HG03565 (cell line): ENCODE measurements around the gene SLC26A3.

ENCODE experiments used
- ATAC-seq: cut with Tn5 transposase; IDR thresholded peaks from one replicate; pipeline ENCODE4 v1.9.1; 2021; ENCODE audit warnings: mild to moderate bottlenecking, moderate library complexity; ENCODE audit not compliant: unreplicated experiment

SLC26A3 gene

DNA sequence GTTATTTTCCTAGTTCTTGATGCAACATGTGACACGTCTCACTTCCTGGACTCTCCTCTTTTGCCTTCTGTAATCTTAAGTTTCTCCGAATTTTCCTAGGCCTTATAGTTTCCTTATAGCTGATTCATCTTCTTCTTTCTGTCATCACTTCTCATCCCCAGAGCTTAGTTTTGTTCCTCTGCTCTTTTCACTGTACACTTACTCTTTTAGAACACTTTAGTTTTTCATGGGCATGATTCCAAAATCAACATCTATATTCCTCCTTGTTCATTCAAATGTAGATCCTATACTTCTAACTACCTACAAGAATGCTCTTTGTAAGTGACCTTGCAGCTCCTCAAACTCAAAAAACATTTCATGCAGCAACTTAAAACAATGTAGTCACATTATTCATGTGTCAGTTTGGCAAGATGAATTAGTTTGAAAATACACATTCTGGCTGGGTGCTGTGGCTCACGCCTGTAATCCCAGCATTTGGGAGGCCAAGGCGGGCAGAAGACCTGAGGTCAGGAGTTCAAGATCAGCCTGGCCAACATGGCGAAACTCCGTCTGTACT lies 13.1 kb upstream of the SLC26A3 start:
- ATAC-seq: no peak

DNA sequence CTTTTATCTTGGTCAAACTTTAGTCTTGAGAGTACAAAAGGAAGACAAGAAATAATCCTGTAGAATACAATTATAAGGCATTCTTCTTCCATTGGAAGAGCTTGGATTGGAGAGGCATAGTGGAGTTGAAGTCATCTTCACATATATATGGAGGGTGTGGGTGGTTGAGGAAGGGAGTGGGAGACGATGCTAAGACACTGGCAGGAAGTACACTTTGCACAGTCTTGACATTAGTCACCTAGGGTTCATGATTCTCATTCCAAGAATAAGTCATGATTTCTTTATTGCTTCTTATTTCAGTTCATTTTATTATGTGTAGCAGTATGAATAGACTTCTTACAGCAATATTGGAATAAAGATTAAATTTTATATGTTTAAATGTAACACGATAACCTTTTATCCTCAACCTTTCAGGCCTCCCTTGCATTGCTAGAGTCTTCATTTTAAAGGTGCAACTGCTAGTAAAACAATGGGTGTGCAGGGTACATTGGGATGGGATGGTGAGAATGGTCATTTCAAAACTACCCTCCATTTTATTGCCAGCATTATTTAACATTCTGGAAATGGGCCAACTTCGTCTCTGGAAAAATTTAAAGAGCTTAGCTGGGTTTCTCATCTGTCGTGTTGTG lies 12.3 kb upstream of the SLC26A3 start:
- no peak for ATAC-seq

DNA sequence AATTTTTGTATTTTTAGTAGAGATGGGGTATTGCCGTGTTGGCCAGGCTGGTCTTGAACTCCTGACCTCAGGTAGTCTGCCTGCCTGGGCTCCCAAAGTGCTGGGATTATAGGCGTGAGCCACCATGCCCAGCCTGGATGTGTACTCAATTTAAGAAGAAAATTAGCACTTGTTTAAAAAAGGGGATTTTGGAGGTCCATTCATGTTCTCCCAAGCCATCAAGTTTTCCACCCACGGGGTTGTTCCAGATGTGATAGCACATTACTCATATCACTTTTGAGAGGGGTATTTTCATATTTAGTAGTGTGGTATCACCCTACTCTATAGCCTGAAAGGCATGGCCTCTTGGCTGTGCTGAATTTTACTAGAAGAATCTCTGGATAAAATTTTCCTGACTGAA lies 10.5 kb upstream of the SLC26A3 start:
- ATAC-seq: no peak

DNA sequence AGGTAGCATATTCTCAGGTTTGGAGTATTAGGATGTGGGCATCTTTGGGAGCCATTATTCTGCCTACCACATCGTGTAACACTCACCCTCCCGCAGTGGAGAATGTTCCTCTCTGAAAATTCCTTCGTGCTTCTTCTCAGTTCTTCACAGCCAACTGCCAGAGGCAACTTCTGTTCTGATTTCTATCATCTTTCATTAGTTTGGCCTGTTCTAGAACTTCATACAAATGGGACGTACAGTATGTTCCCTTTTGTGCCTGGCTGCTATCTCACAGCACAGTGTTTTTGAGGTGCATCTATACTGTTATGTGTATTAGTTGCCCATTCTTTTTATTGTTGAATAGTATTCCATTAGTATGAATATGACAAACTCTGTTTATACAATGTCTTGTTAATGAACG lies 8.9 kb upstream of the SLC26A3 start:
- ATAC-seq: no peak

DNA sequence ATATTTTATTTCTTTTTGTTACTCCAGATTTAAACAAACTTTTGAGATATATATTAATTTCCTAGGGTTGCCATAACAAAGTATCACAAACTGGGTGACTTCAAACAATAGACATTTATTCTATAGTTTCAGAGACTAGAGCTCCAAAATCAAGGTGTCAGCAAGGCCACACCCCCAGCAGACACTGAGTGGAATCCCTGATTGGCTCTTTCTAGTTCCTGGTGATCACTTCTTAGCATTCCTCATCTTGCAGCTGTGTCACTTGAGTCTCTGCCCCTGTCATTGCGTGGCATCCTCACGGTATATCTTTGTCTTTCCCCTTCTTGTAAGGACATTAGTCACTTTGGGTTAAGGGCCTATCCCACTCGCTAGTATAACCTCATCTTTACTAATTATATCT lies 7.6 kb upstream of the SLC26A3 start:
- no peak for ATAC-seq

DNA sequence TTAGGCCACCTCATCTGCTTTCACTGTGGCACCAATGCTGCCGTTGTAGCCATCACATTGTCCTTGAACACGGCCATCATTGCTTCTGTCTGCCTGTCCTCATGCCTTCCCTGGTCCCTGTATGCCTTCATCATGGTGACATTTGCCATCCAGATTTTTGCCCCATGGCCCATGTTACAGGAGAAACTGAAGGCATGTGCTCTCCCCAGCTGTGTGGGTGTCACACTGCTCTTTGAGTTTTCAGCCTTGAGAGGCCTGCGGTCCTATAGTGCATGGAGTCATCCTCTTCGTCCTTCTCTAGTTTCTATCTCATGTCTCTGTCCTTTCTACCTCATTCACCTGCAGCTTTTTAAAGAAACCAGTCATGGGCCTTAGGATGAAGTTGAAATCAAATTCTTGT lies 6.2 kb upstream of the SLC26A3 start:
- no peak for ATAC-seq

DNA sequence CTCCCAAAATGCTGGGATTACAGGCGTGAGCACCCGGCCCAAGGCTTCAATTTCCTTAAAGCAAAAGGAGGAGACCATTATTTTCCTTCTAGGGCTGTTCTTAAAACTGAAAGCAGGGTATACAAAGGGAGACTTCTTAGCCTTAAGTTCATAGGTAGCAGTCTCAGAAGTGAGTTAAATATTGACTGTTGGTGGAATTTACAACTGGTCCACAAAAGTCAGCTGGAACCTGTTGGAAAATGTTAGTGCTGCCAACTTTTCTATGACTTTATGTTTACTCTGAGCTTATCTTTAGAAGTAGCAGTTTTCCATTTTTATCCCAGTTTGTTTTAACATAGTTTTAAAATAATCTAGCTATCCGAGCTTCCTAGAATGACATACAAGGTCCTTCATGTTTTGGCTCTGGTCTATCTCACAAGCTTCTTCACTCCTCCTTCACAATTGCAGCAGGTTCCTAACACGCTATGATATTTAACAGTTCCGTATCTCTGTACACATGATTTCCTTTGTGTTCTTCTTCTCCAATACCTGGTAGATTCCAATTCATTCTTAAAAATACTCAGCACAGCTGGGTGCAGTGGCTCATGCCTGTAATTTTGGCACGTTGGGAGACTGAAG lies 3.3 kb downstream of the SLC26A3 start:
- no peak for ATAC-seq

DNA sequence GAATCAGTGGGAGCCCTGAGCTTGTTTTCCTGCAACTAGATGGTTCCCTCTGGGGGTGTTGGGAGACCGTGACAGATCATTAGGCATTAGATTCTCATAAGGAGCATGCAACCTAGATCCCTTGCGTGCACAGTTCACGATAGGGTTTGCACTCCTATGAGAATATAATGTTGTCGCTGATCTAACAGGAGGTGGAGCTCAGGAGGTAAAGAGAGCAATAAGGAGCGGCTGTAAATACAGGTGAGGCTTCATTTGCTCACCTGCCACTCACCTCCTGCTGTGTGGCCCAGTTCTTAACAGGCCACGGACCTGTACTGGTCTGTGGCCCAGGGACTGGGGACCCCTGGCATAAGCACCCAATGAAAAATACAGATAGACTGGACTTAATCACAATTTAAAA lies 10.7 kb downstream of the SLC26A3 start:
- no peak for ATAC-seq

DNA sequence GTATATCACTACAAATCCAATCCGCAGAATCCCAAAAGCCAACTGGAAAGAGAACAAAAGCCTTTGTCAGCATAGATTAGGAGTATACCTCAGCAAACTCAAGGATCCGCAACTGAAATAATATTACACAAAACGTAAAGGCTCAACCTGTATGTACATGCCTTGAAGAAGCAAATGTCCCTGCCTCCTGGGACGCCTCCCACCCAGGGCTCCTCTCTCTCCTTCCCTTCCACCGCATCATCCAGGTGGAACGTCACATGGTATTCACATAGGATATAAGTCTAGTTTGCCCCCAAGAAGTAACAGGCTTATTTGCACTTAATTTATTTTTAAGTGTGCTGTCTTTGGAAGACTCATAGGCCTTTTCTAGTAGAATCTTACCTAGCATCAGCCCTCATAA lies 13.4 kb downstream of the SLC26A3 start:
- ATAC-seq: no peak

DNA sequence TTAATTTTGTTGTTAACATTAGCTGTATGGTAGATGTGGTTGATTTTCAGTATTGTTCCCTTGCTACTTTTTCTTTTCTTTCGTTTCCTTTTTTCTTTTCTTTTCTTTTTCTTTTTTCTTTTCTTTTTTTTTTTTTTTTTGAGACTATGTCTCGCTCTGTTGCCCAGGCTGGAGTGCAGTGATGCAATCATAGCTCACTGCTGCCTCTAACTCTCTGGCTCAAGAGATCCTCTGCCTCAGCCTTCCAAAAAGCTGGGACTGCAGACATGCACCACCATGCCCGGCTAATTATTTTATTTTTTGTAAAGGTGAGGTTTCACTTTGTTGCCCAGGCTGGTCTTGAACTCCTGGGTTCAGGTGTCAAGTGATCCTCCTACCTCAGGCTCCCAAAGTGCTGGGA lies 14.4 kb downstream of the SLC26A3 start:
- no peak for ATAC-seq

DNA sequence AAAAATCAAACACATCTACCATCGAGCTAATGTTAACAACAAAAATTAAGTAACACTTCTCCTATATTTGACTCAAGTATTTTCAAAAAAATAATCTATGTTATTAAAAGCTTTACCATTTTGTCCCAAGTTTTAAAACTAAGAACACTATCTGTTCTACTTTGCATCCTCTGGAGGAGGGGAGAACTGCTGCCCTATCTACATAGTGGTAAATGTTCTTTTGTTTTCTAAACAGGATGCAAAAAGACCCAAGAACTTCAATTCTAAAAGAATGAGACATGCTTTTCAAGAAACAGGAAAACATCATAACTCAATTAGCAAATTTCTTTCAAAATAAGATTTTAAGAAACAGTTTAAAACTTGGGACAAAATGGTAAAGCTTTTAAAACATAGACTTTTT lies 14.8 kb downstream of the SLC26A3 start:
- ATAC-seq: no peak

DNA sequence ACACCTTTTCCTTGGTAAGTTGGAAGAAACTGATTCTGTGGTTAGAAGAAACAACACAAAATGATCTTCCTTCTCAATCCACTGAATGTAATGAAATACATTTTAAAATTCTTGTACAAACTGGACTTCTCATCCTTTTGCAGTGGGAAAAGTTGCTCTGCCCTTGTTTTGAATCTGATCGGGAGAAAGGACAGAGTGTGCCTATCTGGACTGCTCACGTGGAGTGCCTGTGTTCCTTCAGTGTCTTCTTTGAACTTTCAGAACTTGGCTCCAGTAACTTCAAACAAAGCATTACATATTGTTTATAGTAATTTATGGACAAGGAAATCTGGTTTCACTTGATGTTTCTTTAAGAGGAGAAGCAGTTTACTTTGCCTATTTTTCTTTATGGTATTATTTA lies 17.1 kb downstream of the SLC26A3 start:
- ATAC-seq: no peak

DNA sequence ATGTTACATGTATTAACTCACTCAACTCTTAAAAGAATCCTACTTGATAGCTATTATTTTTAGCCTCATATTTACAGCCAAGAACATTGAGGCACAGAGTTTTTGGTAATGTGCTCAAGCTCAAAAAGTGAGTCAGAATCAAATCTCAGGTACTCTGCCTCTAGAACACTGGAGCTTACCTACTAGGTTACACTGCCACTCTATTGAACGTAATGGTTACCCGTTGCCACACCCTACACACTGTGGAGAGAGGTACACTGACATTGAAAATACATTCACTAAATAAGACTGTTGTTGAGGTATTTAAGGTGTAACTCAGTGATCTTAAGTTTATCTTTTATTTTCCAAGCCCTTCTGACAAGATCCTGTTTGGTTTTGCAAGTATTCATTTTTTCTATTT lies 17.9 kb downstream of the SLC26A3 start:
- no peak for ATAC-seq

DNA sequence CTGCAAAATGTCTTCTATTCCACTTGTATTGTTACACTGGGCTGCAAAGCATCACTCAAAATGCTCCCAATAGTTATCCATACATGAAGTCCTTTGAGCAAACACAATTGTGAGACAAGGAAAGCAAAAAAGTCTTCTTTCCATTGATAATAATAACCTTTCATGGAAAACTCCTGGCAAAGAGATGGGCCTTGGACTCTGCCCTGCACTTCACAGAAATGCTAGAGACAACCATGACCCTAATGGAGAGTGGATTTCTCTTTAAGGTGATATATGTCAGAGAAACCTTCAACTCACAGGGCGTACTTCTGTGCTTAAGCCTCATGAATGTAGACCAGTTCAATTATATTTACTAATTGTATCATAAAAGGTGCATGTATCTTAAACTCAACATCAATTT lies 19.4 kb downstream of the SLC26A3 start:
- ATAC-seq: no peak

DNA sequence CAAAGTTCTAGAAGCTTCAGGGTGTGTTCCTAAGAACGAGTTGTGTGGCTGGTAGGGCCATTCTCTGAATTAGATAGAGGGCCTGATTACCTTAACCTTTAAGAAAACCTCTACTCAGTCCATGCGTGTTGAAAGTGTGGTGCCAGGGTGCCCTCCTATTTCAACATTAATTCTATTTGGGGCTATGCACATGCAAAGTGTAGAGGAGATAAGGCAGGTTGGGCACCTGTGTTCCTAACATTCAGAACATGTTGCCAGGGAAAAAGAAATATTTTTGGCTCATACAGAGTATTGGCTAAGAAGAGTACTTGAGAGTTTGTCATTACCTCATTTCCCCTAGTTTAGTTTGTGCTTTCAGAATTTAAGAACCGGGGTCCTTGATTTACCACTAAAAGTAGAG lies 20.6 kb downstream of the SLC26A3 start:
- no peak for ATAC-seq

DNA sequence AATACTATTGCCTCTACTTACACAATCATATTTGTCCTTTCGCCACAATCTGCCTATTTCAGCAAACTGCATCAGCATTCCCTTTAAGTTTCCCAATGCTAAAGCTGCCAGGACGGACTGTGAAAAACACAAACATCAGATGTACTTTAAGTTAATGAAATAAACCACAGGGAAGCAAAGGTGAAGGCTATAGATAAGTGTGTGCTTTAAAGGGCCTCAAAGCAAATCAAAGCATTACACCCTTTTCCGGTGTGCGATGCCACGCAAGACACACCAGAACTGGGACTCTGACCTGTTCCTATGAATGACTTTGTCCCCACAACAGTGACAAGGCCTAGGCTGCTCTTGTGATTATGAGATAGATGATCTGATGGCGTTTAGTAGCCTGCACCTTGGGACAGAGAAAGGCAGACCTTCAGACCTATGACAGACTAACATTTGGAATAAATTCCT lies 23.4 kb downstream of the SLC26A3 start:
- no peak for ATAC-seq

DNA sequence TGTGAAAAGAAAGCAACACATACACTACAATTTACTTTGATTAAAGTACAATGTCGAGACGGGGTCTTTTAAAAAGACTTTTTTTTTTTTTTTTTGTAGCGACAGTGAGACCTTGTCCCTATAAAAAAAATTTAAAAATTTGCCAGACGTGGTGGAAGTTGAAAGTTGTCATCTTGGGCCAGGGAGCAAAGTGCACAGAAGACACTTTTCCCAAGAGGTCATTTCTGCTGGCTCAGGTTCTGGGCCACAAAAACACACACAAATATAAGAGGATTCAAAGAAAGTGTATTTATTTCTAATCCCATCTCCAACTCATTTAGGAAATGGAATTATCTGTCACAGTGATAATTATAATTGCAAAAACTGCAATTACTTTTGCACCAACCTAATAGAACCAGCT lies 24.7 kb downstream of the SLC26A3 start:
- no peak for ATAC-seq

DNA sequence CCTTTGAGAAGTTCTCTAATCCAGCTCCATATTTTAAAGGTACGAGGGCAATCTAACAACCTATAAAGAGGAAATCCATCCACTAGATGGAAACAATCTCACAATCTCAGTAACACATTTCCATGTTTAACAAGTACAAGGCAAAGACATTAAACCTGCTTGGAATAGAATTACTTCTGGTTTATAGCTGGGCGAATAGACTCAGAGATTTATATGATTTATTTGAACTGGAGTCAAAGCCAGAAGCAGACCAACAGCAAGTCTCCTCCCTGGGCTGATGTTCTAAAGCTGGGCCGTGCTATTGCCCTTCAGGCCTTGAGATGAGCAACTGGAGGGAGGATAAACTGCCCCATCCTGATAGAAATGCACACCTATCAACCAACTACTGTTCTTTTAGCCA lies 25.3 kb downstream of the SLC26A3 start:
- ATAC-seq: no peak

DNA sequence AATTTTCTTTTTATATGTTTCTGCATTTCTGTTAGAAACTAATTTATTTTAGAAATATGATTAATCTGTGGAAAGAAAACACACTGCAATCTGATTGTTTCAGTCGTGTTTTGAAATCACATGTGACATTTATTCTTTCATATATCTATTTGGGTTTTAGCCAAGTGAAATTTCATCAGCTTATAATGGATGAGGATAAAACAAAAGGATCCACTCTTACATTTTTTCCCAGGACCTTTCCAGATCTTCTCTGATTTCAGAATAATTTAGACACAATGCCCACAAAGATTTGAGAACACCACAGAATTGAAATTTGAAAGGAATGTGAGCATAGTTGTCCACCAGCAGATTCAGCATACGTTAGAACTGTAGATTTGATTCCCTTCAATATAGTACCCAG lies 30.0 kb downstream of the SLC26A3 start:
- no peak for ATAC-seq

DNA sequence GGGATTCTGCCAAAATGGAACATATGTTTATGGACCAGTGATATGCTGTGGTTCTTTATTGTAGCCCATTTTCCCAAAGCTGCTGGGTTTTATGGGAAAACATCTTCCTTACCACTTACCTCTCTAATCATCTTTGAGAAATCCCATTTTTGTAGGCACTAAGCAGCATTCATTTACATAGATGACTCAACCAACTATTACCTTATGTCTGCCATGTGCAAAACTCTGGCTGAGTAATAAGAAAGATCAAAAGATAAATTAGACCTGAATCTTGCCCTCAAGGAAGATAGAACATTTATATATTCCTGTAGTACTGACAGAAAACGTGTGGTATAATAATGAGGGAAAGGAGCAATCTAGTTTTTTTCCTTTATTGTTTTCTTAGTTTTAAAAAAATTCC lies 34.8 kb downstream of the SLC26A3 start:
- no peak for ATAC-seq

DNA sequence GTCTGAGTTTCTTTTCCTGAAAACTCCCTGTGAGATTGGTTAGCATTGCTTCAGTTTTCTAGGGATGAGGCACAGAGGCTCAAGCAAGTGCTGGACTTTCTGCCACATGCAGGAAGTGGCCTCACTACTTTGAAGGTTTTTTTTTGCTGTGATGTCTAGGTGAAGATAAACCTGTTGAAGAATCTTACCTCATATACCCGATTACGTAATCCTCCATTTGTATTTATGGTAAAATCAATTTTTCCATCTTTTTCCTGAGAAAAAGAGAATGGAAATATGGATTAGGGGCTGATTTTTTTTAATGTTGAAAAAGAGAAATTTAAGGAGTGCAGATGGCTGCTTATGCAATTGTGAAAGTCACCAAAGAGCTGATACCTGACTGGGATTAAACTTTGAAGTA lies 35.6 kb downstream of the SLC26A3 start:
- no peak for ATAC-seq

DNA sequence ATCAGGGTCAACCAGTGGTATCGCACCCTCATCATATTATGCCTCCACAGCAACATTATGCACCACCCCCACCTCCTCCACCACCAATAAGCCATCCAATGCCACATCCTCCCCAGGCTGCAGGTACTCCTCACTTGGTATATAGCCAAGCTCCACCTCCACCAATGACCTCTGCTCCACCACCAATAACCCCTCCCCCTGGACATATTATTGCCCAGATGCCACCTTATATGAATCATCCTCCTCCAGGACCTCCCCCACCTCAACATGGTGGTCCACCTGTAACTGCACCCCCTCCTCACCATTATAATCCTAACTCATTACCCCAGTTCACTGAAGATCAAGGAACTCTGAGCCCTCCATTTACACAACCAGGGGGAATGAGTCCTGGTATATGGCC lies 44.4 kb downstream of the SLC26A3 start:
- ATAC-seq: no peak

DNA sequence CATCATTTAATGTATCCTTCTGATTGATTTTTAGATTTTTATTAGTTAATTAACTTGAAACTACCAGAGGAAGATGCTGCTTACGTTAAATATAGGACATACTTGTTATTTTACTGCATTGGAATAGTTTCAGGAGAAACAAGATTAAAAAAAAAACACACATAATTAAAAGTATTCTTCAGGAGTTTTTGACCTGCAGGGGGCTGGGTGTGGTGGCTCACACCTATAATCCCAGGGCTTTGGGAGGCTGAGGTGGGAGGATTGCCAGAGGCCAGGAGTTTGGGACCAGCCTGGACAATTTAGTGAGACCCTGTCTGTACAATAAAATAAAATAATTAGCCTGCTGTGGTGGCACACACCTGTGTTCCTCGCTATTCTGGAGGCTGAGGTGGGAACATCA lies 48.4 kb downstream of the SLC26A3 start:
- no peak for ATAC-seq
